Bone marrow (tissue), 2 donors: Measurements from ENCODE around the gene ZSWIM1.
A peak's percentile ranks its signal among the peaks of the same experiment; 100 is the strongest.

Experiments
- DNase-seq, 2 donors: peaks; one replicate each; lab custom pipeline; 2025; lab: John Stamatoyannopoulos, UW

Gene ZSWIM1

DNA sequence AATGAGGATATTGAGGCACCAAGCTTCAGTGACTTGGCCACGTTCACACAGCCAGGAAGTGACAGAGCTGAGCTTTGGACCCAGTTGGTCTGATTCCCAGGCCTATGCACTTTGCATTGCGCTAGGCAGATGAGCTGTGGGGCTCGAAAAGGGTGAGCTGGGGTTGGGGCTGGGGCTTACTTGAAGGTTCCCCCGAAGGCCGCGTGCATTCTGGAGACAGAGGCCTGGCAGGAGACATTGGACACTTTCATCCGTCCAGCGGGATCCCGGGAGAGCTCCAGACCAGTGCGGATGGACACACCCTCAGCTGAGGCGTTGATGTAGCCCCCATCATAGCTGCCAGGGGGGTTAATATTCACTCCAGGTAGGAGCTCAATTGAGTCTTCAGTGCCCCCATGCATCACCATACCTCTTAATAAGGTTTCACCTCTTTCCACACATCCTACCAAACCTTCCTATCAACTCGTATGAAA is 28.3 kb downstream of the ZSWIM1 start:
- DNase-seq: no peak

DNA sequence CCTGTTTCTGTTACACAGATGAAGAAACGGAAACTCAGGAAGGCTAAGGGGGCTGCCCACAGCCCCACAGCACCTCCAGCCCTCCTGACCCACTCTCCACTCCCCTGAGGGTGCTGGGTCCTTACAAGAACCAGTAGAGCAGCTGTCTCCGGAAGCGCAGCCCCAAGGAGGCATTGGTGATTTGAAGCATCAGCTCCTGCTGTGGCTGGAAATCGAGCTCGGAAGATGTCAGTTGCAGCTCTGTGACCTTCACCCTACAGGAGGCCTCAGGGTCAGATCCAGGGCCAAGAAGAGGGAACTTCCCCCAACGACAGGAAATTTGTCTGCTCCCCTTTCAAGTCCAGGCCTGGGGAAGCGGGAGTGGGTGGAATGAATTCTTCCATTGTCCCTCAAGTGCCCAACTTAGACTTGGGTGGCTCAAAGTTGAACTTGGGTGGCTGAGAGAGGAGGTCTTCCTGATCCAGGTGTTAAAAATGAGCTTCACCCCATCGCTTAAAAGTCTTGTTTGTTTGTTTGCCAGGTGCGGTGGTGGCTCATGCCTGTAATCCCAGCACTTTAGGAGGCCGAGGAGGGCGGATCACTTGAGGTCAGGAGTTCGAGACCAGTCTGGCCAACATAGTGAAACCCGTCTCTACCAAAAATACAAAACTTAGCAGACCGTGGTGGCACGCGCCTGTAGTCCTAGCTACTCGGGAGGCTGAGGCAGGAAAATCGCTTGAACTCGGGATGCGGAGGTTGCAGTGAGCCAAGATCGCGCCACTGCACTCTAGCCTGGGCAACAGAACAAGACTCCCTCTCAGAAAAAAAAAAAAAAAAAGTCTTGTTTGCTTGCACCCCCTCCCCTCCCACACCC is 29.0 kb downstream of the ZSWIM1 start:
- no peak for DNase-seq

DNA sequence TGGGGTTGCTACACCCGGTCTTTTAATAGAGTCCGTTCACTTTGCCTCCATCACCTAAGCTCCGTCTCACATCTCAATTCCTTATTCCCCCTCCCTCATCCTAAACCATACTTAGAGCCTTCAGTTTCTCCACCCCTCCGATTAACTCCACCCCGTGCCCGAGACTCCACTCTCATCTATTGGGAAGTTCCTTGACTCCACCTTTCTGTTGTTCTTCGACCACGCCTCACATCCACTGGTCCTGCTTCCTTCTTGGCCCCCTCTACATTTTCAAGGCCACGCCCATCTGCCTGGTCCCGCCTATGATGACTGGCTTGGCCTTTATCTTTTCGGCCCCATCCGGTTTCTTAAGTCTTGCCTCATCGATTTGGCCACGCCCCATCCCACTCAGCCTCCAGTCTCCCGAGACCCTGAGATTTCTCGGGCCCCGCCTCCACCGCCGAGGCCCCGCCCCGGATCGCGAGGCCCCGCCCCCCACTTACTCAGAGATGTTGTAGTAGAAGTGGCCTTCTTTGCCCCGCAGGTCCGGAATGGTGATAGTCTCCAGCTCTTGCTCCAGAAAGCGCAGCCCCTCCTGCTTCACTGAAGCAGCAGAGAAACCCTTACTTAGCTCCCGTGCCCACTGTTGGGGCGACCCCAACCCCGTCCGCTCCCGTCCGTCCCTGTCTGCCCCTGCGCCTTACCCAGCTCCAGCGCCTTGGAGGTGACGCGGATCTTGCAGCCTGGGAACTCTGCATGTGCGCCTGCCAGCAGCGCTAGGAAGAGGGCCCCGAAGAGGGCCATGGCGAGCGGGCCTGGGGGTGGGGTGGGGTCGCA is 29.9 kb downstream of the ZSWIM1 start:
- DNase-seq: peak; percentile 97 to 99

DNA sequence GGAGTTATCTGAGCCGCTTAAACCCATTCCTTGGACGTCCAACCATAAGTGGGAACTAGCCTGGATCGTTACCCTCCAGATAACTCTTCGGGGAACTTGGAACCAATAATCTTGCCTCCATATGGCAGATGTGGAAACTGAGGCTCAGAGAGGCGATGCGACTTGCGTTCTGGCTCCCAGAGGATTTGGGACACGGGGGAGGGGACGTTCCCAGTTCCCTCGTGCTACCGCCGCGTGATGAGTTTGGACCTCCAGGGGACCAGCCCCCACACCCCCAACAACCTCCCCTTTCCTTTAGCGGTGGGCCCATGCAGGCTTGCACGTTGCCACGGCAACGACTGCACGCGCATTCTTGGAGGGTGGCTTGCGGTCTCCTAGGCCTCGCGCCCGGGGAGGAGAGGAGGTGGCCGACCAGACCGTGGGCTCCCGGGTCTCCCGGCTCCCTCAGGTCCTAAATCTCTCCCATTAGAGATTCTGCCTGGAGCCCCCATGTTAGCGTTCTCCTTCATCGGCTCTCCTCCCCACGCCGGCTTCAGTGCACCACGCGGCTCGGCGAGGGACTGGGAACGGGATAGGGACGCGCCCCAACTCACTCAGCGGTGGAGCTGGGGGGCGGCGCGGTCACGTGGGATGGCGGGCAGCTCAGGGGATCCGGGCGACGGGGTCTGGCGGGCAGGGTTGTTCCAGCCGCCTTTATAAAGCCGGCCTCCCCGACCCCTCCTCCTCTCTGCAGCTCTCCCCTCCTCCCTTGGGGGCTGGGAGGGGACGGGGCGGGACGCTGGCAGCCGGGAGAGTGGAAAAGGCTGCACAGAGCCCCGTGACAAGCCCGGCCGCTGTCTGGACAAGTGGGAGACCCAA is 30.7 kb downstream of the ZSWIM1 start, which contains the start of gene PLTP:
PLTP (minus strand) TSS at position 670 of the 858 bp plus-strand sequence. CDS start 703 bp downstream, outside the sequence.
- no peak for DNase-seq

DNA sequence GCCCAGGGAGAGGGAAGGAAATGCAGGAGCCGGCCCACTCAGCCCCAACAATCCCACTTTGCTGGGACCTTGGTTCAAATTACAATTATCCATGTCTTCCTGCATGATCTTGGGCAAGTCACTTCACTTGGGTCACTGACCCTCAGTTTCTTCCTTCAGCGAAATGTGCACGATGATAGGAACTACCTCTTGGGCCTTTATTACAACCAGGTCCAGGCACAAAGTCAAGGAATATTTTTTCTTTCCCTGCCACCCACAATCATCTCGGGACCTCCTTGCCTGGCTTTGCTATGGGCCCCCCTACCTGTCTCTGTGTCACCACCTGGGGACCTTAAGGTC is 31.3 kb downstream of the ZSWIM1 start:
- DNase-seq: no peak

DNA sequence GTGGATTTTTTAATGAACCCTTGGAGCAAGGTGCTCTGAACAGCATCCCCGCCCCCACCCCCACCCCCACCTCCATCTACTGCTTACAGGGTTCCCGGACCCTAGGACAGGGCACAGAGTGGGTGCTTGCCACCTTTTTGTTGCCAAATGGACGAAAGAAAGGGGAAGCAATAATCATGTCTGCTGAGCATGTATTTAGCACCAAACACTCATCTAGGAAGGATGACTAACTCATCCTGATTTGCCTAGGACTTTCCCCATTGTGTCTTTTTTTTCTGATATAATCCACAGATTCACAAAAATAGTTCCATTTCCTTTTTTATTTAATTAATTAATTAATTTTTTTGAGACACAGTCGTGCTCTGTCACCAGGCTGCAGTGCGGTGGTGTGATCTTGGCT is 32.1 kb downstream of the ZSWIM1 start:
- no peak for DNase-seq

DNA sequence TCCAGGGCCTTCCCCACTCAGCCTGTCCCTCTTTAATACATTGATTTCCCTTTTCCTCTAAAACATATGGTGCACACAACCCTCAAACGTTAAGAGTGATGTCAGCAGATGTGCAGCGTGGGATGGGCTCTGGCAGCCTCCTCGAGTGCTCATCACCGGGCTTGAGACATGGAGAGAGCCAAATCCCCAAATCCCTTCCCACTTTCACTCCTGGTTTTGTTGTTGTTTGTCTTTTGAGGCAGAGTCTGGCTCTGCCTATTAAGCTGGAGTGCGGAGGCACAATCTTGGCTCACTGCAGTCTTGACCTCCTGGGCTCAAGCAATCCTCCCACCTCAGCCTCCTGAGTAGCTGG is 36.7 kb downstream of the ZSWIM1 start:
- no peak for DNase-seq

DNA sequence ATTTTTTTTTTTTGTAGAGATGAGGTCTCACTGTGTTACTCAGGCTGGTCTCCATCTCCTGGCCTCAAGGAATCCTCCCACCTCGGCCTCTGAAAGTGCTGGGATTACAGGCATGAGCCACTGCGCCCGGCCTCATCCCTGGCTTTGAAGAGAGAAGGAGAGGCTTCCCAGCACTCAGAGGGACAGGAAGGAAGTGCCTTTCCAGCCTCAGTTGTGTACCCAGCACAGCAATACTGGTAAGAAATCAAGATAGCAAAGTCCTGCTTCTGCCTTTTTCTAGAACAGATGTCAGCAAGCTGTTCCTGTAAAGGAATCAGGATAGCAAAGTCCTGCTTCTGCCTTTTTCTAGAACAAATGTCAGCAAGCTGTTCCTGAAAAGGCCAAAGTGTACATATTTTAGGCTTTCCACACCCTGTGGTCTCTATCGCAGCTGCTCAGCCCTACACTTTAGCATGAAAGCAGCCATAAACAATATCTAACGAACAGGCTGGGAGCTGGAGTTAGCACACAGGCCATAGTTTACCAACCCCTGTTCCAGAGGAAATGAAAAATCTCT is 37.2 kb downstream of the ZSWIM1 start:
- no peak for DNase-seq

DNA sequence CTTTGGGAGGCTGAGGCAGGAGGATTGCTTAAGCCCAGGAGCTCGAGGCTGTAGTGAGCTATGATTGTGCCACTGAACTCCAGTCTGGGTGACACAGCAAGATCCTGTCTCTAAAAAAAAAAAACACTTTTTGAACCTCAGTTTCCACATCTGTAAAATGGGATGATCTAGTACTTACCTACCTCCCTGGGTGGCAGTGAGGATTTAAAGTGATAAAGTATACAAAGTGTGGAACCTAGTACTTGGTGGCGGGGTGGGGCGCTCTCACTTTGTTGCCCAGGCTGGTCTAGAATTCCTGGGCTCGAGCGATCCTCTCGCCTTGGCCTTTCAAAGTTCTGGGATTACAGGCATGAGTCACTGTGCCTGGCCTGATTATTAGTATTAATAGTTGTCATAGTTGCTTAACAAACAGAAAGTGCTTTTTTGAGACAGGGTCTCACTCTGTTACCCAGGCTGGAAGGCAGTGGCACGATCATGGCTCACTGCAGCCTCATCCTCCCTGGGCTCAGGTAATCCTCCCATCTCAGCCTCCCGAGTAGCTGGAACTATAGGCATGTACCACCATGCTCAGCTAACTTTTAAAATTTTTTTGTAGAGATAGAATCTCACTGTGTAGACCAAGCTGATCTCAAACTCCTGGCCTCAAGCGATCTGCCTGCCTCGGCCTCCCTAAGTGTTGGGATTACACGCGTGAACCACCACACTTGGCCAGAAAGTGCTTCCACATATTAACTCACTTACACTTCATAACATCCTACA is 37.9 kb downstream of the ZSWIM1 start:
- no peak for DNase-seq

DNA sequence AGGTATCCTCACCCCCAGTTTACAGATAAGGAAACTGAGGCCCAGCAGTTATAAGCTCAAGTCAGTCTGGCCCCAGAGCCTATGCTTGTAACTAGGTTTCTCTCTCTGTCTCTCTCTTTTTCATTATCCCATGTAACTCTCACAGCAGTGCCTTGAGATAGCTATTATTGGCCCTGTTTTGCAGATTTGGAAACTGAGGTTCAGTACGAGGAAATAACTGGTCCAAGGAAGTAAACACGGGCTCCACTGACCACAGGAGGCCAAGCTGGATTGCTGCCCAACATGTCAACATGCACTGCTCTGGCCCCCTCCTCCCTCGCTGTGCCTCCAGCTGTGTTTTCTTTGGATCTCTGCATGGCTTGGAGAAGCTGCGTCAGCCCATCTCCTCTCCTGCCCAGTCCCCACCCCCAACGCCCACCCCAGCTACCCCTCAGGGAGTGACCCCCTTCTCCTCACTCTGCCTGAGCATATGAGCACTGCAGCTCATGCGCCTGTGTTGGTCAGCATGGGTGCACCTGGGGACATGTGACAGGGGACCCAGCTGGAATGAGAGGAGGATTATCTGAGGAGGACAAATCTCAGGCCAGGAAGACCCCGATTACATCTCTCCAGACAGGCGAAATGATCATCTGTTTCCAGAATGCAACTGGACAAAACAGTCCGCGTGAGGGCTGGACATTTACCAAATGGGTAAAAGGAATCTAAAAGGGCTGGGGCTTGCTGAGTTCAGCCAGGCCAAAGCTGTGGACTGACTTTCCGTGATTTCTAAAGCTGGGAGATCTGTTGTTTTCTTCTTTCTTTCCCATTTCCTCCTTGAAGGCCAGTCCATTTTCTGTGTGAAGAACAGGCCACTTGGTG is 38.7 kb downstream of the ZSWIM1 start:
- DNase-seq: no peak

DNA sequence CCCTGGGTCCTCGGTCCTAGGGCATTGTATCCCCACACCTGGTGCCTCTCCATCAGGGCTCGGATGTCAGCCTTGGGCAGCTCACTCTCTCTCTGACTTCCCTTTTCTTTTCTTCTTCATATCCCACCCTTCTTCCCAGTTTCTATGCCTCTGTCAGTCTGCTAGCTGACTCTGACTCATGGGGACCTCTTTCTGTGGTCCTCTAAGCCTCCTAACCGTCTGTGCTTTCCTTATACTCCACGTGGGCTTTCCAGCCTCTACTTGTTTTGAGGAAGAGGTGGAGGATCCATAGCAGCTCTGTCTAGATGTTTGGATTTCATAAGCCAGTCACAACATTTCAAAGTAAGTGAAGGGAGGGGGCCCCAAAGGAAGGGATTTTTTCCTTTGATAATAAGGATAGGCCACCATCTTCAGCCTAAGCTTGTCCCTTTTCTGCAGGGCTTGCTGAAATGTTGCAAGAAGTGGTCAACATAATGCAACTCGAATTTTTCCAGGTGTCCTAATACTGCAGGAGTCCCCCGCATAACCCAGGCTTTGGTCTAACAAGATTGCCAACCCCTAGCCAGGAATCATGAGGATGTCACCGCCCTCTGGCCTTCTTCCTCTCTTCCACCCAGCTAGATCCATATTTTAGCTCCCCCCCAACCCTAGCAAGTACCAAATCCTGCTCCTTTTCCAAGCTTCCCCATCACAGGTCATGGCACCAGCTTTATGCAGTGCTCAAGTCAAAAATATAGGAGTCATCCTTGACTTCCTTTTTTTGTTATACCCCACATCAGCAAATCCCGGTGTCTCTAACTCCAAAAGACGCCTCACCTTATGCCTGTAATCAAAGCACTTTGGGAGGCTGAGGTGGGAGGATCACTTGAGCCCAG is 39.7 kb downstream of the ZSWIM1 start:
- no peak for DNase-seq

DNA sequence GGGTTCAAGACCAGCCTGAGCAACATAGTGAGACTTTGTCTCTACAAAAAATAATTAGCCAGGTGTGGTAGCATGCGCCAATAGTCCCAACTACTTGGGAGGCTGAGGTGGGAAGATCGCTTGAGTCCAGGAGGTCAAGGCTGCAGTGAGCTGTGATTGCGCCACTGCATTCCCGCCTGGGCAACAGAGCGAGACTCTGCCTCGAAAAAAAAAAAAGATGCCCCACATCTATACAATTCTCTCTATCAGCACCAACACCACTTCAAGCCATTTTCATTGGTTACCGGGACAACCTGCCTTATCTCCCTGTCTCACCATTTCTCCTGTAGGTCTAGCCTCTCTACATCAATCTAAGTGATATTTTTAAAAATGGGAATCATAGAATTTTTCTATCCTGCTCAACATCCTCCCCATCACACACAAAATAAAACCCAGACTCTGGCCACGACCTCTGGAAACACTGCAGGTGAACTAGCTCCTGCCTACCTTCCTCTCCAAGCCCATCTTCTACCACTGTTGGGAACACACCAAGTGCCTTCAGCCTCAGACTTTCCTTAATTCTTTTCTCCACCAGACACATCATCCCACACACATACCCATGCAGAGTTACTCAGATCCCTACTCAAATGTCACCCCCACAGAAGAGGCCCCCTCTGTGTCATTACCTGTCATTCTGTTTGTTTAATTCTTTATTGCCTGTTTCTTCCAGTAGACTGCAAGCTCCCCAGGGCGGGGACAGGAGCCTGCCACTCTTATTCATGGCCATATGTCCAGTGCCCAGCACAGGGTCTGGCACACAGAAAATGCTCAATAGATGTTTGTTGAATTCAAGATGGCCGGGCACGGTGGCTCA is 40.5 kb downstream of the ZSWIM1 start:
- no peak for DNase-seq

DNA sequence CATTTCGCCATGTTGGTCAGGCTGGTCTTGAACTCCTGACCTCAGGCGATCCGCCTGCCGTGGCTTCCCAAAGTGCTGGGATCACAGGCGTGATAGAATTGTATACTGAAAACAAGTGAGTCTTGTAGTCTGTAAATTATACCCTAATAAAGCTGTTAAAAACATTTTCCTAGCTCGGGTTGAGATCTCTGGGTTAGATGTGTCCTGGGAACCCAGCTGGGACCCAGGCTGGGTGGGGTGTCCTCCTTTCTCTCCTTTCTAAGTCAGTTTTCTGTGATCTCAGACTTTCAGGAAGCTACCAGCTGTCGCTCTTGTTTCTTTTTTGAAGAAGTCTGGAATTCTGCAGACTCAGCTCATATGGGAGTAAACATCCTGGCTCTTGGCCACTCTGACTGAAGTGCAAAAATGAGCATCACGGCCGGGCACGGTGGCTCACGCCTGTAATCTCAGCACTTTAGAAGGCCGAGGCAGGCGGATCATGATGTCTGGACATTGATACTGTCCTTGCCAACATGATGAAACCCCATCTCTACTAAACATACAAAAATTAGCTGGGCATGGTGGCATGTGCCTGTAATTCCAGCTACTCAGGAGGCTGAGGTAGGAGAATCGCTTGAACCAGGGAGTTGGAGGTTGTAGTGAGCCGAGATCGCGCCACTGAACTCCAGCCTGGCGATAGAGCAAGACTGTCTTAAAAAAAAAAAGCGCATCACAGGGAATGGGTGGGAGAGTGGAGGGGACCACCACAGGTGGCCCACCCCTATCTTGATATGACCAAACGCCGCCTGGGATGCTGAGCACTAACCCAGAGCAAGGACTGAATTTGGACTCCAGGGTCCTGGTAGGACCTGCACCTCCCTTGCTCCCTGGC is 43.6 kb downstream of the ZSWIM1 start:
- peak in 1 of 2 donors; percentile 36 for DNase-seq

DNA sequence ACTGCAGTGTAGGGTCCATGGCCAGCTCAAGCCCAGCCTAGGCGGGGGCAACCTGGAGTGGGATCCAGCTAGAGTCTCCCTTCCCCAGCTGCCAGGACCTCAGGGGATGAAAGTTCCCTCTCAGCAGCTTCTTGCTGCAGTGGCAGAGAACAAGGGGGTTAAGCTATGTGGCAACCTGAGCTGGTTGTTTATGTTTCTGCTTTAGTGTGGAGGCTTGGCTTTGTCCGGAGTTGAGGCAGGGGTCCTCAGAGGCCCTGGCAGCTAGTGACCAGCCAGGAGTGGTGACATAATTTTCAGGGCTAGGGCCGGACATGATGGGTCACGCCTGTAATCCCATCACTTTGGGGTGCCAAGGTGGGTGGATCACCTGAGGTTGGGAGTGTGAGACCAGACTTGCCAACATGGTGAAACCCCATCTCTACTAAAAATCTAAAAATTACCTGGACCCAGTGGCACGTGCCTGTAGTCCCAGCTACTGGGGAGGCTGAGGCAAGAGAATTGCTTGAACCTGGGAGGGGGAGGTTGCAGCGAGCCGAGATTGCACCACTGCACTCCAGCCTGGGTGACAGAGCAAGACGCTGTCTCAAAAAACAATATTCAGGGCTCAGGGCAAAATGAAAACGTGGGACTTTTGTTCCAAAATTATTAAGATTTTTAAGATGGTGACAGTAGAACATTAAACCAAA is 44.9 kb downstream of the ZSWIM1 start:
- DNase-seq: no peak

DNA sequence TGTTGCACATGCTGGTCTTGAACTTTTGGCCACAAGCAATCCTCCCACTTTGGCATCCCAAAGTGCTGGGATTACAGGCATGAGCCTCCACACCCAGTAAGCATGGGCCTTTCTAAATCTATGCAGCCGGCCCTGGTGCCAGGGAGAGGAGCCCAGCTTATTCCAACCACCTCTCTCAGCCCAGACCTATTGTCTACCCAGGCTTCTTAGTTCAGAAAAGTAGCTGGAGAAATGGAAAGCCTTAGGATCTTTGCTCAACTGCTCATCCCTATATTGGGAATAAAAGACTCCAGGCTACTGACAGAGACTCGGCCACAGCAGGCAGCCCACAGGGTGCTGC is 45.7 kb downstream of the ZSWIM1 start:
- DNase-seq: no peak

DNA sequence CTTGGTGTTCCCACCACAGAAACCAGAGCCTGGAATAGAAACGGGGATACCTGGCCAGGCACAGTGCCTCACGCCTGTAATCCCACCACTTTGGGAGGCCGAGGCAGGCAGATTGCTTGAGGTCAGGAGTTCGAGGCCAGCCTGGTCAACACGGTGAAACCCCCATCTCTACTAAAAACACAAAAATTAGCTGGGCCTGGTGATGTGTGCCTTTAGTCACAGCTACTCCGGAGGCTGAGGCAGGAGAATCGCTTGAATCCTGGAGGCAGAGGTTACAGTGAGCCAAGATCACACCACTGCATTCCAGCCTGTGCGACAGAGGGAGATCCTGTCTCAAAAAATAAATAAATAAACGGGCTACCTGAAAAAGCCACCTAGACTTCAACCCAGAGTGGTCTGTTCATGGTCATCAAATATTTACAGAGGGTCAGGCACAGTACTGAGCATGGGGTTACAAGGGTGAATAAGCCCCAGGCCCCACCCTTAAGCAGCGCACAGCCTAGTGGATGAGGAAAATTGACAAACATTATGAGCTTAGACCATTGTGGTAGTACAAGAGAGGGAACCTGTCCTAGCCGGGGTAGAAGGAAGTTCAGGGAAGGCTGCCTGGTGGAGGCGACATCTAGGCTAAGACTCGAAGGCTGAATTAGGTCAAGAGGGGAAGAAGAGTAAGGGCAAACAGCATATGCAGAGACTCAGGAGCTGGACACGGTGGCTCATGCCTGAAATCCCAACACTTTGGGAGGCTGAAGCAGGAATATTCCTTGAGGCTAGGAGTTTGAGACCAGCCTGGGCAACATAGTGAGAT is 46.2 kb downstream of the ZSWIM1 start:
- no peak for DNase-seq
